ENCODE measurements around the gene KCNK18. TPM values are rescaled to one million over a fixed set of nuclear protein-coding genes. Genes with fewer than 3 reads are reported as not detected.

Gene KCNK18
- total RNA-seq, 1 experiment from 2014 or later: not detected

- Histone ChIP-seq H3K36me3 (ENCODE audit: control insufficient read depth, insufficient read depth, low read length) (no peaks in the 10 kb centered on the region), H3K4me1 (ENCODE audit: control insufficient read depth, insufficient read depth, low read length) (peaks cover 8% of the 10 kb centered on the region), H3K27ac (ENCODE audit: low read length) (no peak overlapping the region), H3K27me3 (ENCODE audit: control insufficient read depth, insufficient read depth, low read length) (peaks cover 29% of the 10 kb centered on the region), H3K9me3 (ENCODE audit: control insufficient read depth, insufficient read depth, low read depth, low read length) (0 out of 2 replicates have a peak, but pooled peaks cover 4% of the 10 kb centered on the region), H3K4me3 (ENCODE audit: low read depth in 2 of 2, low read length in 2 of 2) (peak overlapping the region; percentile 53 to 67)
- ChIA-PET CTCF (interaction anchor here (0.5 to 2.7 kb wide), 8 partner anchors 15 to 278 kb away, joined by 3 to 42 read pairs (median 4); no protein-coding TSS in a partner anchor), POLR2A (interaction anchor here (1.0 kb wide), 1 partner anchor 103 kb away, joined by 3 read pairs; no protein-coding TSS in a partner anchor)
- ATAC-seq: peak; percentile 67
- intact Hi-C loops (cut with micrococcal nuclease; ENCODE audit: unreplicated experiment) (loop anchor here (2.0 to 5.0 kb wide), 2 partner anchors 104 to 245 kb away; no protein-coding TSS in a partner anchor), in situ Hi-C loops (cut with HindIII; ENCODE audit: low pct_unique_long_range_greater_than_20kb, low sequenced_read_pairs) (no loop called here)
- BruUV-seq (replicated peaks): no TSS peak
- TF ChIP-seq TCF7L2 (IDR thresholded peaks at IDR 0.05; ENCODE audit: low read depth, low read length): no peak
- TF ChIP-seq CTCF (IDR thresholded peaks at IDR 0.05): no peak
- no peak for TF ChIP-seq POLR2AphosphoS5 (IDR thresholded peaks at IDR 0.05; ENCODE audit: low read depth, low read length)
- no peak for TF ChIP-seq SIN3A (IDR thresholded peaks at IDR 0.05; ENCODE audit: borderline replicate concordance, insufficient read depth, low read depth, low read length)
- TF ChIP-seq REST (IDR thresholded peaks at IDR 0.05; ENCODE audit: insufficient read depth in 1 of 2, low read depth in 2 of 2, low read length in 1 of 2): no peak
- DNase-seq (ENCODE audit: low read depth, low spot score): no peak
Observed at GRCh38 chr10:117217196-117217761, 20.0 kb downstream of the KCNK18 start.

GRCh38 chr10:117218654-117219053 is 21.4 kb downstream of the KCNK18 start:
- intact Hi-C loops (cut with micrococcal nuclease; ENCODE audit: unreplicated experiment) (loop anchor here (5.0 kb wide), 1 partner anchor 244 kb away; no protein-coding TSS in a partner anchor), in situ Hi-C loops (cut with HindIII; ENCODE audit: low pct_unique_long_range_greater_than_20kb, low sequenced_read_pairs) (no loop called here)
- POLR2A ChIA-PET: no interaction called here
- CTCF ChIA-PET: interaction anchor here (2.7 kb wide), 1 partner anchor 101 kb away, joined by 42 read pairs; no protein-coding TSS in a partner anchor
- Histone ChIP-seq H3K36me3 (ENCODE audit: control insufficient read depth, insufficient read depth, low read length) (no peaks in the 10 kb centered on the region), H3K27ac (ENCODE audit: low read length) (no peak overlapping the region), H3K27me3 (ENCODE audit: control insufficient read depth, insufficient read depth, low read length) (peaks cover 26% of the 10 kb centered on the region), H3K4me3 (ENCODE audit: low read depth in 2 of 2, low read length in 2 of 2) (no peak overlapping the region), H3K4me1 (ENCODE audit: control insufficient read depth, insufficient read depth, low read length) (peaks cover 8% of the 10 kb centered on the region), H3K9me3 (ENCODE audit: control insufficient read depth, insufficient read depth, low read depth, low read length) (no peaks in the 10 kb centered on the region)
- BruUV-seq (replicated peaks): no TSS peak
- no peak for TF ChIP-seq TCF7L2 (IDR thresholded peaks at IDR 0.05; ENCODE audit: low read depth, low read length)
- no peak for TF ChIP-seq CTCF (IDR thresholded peaks at IDR 0.05)
- no peak for TF ChIP-seq POLR2AphosphoS5 (IDR thresholded peaks at IDR 0.05; ENCODE audit: low read depth, low read length)
- no peak for TF ChIP-seq SIN3A (IDR thresholded peaks at IDR 0.05; ENCODE audit: borderline replicate concordance, insufficient read depth, low read depth, low read length)
- no peak for TF ChIP-seq REST (IDR thresholded peaks at IDR 0.05; ENCODE audit: insufficient read depth in 1 of 2, low read depth in 2 of 2, low read length in 1 of 2)
- DNase-seq (ENCODE audit: low read depth, low spot score): no peak
- ATAC-seq: no peak

All from Panc1 (cell line).